Measurements from ENCODE around the gene COX7A2. TPM values are rescaled to one million over a fixed set of nuclear protein-coding genes. Genes with fewer than 3 reads are reported as not detected.

The COX7A2 gene
- total RNA-seq, 1 donor from 2014 or later, result 370 TPM

DNA sequence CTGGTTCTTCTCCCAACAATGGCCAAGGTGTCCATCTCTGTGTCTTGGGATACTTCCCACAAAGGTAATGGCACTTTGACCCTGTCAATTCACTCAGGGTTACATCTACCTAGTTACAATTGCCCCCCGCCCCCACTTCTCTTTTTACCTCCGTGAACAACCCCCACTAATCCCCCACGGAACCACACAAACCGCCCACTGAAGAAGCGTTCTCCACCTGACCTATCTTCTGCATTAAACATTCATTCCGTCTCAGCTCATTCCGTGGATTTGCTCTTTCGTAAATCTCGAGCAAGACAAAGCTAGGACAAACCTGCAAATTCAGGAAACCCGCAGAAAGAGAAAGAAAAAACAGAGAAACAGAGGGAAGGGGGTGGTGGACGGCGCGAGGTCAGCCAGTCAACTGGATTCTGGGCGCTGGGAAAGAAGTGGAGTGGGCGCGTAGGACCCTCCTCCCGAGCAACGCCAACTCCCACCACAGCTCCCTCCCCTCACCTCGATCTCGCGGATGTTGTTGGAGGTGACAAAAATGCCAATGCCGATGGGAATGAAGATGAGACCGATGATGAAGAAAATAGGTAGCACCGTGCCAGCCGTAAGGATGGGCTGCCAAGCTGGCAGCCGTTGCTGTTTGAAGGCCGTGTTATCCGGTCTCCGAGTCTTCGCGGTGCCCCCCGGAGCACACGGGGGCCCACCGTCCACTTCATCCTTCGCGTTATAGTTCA is 40.5 kb upstream of the COX7A2 start:
- no peak for DNase-seq (ENCODE audit: extremely low spot score, unreplicated experiment)
- Mint-ChIP-seq H3K4me3 (no peak overlapping the region), H3K27ac (no peak overlapping the region), H3K4me1 (ENCODE audit: unreplicated experiment) (peaks cover 25% of the 10 kb centered on the region), H3K27me3 (no peaks in the 10 kb centered on the region), H3K9me3 (peaks cover 3% of the 10 kb centered on the region), H3K36me3 (peaks cover 3% of the 10 kb centered on the region)
- TF ChIP-seq, protein P1, sequence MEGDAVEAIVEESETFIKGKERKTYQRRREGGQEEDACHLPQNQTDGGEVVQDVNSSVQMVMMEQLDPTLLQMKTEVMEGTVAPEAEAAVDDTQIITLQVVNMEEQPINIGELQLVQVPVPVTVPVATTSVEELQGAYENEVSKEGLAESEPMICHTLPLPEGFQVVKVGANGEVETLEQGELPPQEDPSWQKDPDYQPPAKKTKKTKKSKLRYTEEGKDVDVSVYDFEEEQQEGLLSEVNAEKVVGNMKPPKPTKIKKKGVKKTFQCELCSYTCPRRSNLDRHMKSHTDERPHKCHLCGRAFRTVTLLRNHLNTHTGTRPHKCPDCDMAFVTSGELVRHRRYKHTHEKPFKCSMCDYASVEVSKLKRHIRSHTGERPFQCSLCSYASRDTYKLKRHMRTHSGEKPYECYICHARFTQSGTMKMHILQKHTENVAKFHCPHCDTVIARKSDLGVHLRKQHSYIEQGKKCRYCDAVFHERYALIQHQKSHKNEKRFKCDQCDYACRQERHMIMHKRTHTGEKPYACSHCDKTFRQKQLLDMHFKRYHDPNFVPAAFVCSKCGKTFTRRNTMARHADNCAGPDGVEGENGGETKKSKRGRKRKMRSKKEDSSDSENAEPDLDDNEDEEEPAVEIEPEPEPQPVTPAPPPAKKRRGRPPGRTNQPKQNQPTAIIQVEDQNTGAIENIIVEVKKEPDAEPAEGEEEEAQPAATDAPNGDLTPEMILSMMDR (conservative IDR thresholded peaks at IDR 0.05), result peak; percentile 27

DNA sequence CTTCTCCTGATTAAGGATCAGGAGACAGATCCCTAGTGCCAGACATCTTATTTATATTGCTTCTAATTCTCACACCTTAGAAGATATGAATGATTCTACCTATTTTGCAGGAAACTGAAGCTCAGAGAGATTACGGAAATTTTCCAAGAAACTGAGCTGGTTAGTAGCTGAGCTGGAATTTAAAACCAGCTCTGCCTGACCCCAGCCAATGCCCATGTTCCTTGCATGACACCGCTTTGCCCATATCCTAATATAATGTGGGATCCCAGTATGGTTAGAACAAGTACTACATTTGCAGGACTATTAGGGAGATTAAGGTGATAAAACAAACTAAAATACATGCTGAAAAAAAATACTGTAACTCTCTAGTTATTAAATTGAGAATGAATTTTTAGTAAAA is 39.1 kb upstream of the COX7A2 start:
- no peak overlapping the region for H3K4me3 Mint-ChIP-seq
- H3K27me3 Mint-ChIP-seq, result no peaks in the 10 kb centered on the region
- H3K36me3 Mint-ChIP-seq, result peaks cover 8% of the 10 kb centered on the region
- TF ChIP-seq, protein P1 (conservative IDR thresholded peaks at IDR 0.05), result no peak
- no peaks in the 10 kb centered on the region for H3K9me3 Mint-ChIP-seq
- peaks cover 34% of the 10 kb centered on the region for H3K4me1 Mint-ChIP-seq (ENCODE audit: unreplicated experiment)
- DNase-seq (ENCODE audit: extremely low spot score, unreplicated experiment), result no peak
- peak overlapping the region; percentile 77 for H3K27ac Mint-ChIP-seq

DNA sequence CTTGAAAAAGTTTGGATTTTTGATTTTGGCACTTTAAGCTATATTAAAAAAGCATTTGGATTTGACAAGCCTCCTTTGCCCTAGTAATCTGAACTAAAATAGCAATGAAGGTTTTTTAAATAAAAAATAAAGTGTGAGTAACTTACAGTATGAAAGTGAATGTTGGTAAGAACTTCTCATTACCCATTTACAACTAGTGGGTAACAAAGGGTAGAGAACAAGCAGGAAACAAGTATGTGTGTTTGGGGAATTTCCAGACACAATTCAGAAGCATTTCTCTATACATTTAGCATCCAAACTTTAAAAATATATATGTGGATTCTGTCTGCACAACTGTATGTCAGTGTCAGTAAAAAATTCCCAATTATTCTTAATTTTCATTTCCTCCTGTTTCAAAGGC is 38.1 kb upstream of the COX7A2 start:
- no peaks in the 10 kb centered on the region for H3K9me3 Mint-ChIP-seq
- peak overlapping the region; percentile 84 for H3K4me3 Mint-ChIP-seq
- peak overlapping the region; percentile 47 for H3K27ac Mint-ChIP-seq
- H3K27me3 Mint-ChIP-seq, result no peaks in the 10 kb centered on the region
- TF ChIP-seq, protein P1 (conservative IDR thresholded peaks at IDR 0.05), result no peak
- no peak for DNase-seq (ENCODE audit: extremely low spot score, unreplicated experiment)
- peaks cover 12% of the 10 kb centered on the region for H3K36me3 Mint-ChIP-seq
- H3K4me1 Mint-ChIP-seq (ENCODE audit: unreplicated experiment), result peaks cover 28% of the 10 kb centered on the region

DNA sequence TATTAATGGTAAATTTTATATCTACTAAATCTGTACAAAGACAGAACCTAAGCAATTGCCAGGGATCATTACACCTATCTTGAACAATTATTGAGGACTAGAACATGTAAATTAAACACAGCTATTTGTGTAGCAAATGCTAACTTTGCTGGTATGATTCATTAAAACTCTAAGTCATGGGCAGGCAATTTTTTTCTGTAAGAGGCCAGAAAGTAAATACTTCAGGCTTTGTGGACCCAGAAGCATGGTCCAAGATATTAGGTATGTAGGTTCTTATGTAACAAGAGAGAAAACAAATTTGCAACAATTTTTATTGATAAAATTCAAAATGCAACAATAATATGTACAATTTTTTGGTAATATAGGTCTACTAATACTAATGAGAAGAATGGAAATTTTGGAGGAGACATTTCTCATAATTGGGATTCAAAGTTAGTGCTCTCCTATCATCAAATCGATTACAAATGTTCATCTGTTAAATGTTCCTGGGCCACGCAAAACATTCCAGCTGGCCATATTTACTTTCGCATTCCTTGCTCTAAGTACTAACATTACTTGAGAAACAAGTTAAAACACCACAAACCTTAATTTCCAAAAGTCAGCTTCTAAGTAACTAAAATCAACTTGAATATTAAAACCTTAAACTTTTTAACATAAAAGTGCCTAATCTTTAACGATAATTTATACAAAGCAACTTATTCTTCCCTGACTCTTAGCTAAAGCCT is 36.7 kb upstream of the COX7A2 start:
- no peak for DNase-seq (ENCODE audit: extremely low spot score, unreplicated experiment)
- TF ChIP-seq, protein P1 (conservative IDR thresholded peaks at IDR 0.05), result no peak
- Mint-ChIP-seq H3K4me3 (peak overlapping the region; percentile 67), H3K4me1 (ENCODE audit: unreplicated experiment) (peaks cover 27% of the 10 kb centered on the region), H3K9me3 (peaks cover 3% of the 10 kb centered on the region), H3K27ac (peak overlapping the region; percentile 5), H3K36me3 (peaks cover 26% of the 10 kb centered on the region), H3K27me3 (no peaks in the 10 kb centered on the region)

DNA sequence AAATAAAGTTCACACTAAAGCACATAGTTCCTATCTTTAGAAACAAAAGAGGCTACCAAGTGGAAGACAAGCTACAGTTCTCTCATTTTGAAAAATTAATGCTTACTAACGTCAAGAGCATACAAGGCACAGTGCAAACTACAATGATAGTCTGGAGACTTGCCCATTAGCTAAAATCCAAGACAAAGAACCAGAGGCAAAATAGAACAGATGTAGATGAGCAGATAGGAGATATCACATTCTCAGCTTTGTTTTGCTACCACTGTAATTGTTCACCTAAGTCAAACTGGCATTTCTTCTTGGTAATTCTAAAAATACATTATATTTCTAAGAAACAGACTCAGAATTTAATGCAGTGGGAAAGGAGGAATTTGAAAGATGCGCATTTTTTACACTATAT is 35.8 kb upstream of the COX7A2 start:
- no peak for DNase-seq (ENCODE audit: extremely low spot score, unreplicated experiment)
- Mint-ChIP-seq H3K36me3 (peaks cover 32% of the 10 kb centered on the region), H3K9me3 (peaks cover 8% of the 10 kb centered on the region), H3K4me3 (peak overlapping the region; percentile 57), H3K27me3 (no peaks in the 10 kb centered on the region), H3K27ac (peak overlapping the region; percentile 49), H3K4me1 (ENCODE audit: unreplicated experiment) (peaks cover 31% of the 10 kb centered on the region)
- TF ChIP-seq, protein P1 (conservative IDR thresholded peaks at IDR 0.05), result no peak
